GM10248 (cell line): ENCODE data around the gene GNAT1.

Source experiments
- CTCF ChIA-PET: fragments of 300-600 bp; sonication (Branson Sonifier 250); formaldehyde crosslinking; extraction: SDS; loops from one replicate; lab custom pipeline; 2021; ENCODE audit warnings: antibody characterized with exemption; lab: Yijun Ruan, JAX
- POLR2A ChIA-PET: fragments of 350-650 bp; sonication (Branson Sonifier 250); formaldehyde crosslinking; extraction: SDS; loops from one replicate; lab custom pipeline; 2020; ENCODE audit warnings: antibody characterized with exemption; lab: Yijun Ruan, JAX
- DNase-seq: peaks from one replicate; pipeline ENCODE4 v3.0.0; 2012; ENCODE audit errors: extremely low spot score
- TF ChIP-seq, protein P1 (sequence below): IDR thresholded peaks from 2 replicates; pipeline ENCODE4 v1.5.1; 2012; ENCODE audit warnings: mild to moderate bottlenecking, low read depth; ENCODE audit errors: extremely low read depth, missing control alignments, control extremely low read depth

GNAT1 gene

DNA sequence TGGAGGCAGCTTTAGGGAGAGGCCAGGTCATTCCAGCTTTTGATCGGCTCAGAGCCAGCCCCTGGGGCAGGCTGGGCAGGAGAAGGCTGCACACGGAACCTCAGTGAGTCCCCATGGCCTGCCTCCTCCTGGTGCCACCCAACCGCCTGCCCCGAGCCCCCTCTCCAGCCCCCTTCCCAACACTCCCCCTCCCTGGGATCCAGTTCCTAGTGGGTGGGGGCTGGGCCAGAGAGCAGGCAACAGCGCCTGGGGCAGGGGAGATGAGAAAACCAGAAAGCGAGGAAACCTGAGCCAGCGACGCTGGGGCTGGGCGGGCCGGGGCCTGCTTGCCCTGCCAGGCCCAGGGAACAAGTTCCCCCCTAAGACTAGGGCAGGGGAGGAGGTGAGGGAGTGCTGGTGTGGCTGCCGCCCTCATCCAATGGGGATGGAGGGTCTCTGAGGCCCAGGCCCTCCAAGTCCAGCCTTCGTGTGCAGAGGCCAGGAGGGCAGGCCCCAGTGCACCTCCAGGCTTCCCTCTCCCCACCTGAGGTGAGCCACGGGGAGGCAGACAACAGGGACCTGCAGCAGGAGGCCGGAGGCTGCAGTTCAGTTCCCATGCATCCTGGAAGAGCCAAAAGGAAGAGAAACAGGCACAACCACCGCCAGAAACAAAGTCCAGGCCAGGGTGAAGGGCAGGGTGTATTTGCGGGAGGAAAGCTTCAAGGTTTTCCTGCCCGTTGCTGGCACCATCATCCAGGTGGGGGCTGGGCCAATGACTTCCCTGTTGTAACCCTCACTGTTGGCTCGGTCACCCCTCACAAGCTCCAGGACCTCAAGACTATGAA lies 40.3 kb upstream of the GNAT1 start:
- TF ChIP-seq, protein P1, sequence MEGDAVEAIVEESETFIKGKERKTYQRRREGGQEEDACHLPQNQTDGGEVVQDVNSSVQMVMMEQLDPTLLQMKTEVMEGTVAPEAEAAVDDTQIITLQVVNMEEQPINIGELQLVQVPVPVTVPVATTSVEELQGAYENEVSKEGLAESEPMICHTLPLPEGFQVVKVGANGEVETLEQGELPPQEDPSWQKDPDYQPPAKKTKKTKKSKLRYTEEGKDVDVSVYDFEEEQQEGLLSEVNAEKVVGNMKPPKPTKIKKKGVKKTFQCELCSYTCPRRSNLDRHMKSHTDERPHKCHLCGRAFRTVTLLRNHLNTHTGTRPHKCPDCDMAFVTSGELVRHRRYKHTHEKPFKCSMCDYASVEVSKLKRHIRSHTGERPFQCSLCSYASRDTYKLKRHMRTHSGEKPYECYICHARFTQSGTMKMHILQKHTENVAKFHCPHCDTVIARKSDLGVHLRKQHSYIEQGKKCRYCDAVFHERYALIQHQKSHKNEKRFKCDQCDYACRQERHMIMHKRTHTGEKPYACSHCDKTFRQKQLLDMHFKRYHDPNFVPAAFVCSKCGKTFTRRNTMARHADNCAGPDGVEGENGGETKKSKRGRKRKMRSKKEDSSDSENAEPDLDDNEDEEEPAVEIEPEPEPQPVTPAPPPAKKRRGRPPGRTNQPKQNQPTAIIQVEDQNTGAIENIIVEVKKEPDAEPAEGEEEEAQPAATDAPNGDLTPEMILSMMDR: no peak
- CTCF ChIA-PET: interaction anchor here (0.8 to 1.2 kb wide), 2 partner anchors 8 to 29 kb away, joined by 3 to 4 read pairs; no protein-coding TSS in a partner anchor
- POLR2A ChIA-PET: no interaction called here
- DNase-seq: no peak

- TF ChIP-seq, protein P1: no peak
- ChIA-PET CTCF (interaction anchor here (0.8 to 1.2 kb wide), 2 partner anchors 8 to 29 kb away, joined by 3 to 4 read pairs; no protein-coding TSS in a partner anchor), POLR2A (interaction anchor here (0.7 kb wide), 1 partner anchor 368 kb away, joined by 3 read pairs; no protein-coding TSS in a partner anchor)
- no peak for DNase-seq
Observed at GRCh38 chr3:50151728-50152127, 39.7 kb upstream of the GNAT1 start.

DNA sequence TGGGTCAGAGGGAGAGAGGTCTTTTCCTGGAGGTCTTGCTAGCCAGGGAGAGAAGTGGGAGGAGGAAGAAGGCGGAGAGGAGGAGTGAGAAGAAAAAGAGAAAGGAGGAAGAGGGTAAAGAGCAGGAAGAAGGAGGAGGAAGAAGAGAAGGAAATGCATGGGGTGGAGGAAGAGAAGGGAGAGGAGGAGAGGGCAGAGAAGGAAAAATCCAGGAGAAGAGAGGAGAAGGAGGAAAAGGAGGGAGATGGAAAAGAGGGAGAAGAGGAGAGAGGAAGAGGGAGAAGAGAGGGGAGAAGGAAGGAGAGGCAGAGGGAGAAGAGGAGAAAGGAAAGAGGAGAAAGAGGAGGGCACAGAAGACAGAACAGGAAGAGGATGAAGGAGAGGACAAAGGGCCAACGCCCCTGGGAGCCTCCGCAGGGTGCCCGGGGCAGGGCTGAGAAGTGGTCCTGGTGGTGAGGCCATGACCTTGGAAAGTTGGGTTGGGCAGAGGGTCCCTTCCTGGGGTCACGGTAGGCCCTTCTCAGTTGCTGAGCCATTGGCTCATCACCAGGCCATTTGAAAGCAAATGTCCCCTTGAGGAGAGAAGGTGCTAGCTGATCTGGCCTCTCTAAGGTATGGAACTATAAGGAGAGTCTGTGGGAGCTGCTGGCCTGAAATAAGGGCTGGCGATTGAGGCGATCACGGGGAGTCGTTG lies 37.5 kb upstream of the GNAT1 start:
- TF ChIP-seq, protein P1: no peak
- ChIA-PET CTCF (interaction anchor here (1.1 to 1.3 kb wide), 2 partner anchors 33 to 35 kb away, joined by 3 read pairs; no protein-coding TSS in a partner anchor), POLR2A (no interaction called here)
- no peak for DNase-seq

DNA sequence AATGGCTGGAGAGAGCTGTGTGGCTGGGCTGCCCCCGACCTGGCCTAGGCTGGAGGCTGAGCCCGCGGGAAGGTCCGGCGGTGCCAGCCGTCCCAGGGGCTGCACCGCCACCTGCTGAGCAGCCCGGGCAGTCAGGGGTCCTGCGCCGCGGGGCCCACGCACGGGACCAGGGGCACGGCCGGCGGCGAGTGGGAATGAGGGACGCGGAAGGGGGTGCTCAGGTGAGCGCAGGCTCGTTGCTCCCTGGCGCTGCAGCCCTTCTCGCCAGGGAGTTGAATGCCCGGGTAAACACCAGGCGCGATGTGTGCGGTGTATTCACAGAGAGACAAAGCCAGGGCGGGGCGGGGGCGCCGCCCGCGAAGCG lies 37.0 kb upstream of the GNAT1 start:
- CTCF ChIA-PET: interaction anchor here (1.1 kb wide), 1 partner anchor 35 kb away, joined by 3 read pairs; no protein-coding TSS in a partner anchor
- POLR2A ChIA-PET: no interaction called here
- DNase-seq: no peak
- TF ChIP-seq, protein P1: peak; percentile 25

GRCh38 chr3:50154840-50155490 lies 36.4 kb upstream of the GNAT1 start, which contains the start of gene SEMA3F:
Gene SEMA3F, plus strand, starts transcription at chr3:50155324. Its CDS starts 4,299 bp downstream, at chr3:50159623.
- peak; percentile 92 for DNase-seq
- POLR2A ChIA-PET: no interaction called here
- CTCF ChIA-PET: no interaction called here
- TF ChIP-seq, protein P1: no peak

GRCh38 chr3:50155491-50155878 lies 35.9 kb upstream of the GNAT1 start:
- CTCF ChIA-PET: no interaction called here
- TF ChIP-seq, protein P1: no peak
- POLR2A ChIA-PET: no interaction called here
- no peak for DNase-seq
